ENCODE data around the gene ST3GAL5.

ST3GAL5 gene

GRCh38 chr2:85790032-85790431 is 98.8 kb downstream of the ST3GAL5 start:
- no peak for DNase-seq (ENCODE audit: low read depth in 2 of 2)

- no peak for DNase-seq (ENCODE audit: low read depth in 2 of 2)
Measured at GRCh38 chr2:85789271-85789670, 99.5 kb downstream of the ST3GAL5 start.

DNA sequence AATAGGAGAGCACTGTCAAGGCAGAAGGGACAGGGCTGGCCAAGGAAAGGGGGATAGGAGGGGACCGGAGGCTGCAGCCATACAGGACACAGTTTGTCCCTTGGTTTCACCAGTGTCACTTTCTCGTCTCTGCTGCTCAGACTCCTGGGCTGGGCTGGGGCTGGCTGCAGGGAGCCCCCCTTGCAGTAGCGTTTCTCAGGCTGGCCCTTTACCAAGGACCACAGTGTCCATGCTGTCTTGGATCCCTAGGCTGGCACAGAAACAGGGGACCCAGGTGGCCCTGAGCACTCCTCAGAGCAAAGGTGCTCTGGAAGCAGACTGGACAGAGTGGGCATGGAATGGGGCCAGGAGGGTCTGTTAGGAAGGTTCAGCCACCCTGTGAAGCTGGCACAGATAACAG is 100.2 kb downstream of the ST3GAL5 start:
- no peak for DNase-seq (ENCODE audit: low read depth in 2 of 2)

GRCh38 chr2:85787981-85788340 is 100.8 kb downstream of the ST3GAL5 start:
- DNase-seq (ENCODE audit: low read depth in 2 of 2): no peak

- no peak for DNase-seq (ENCODE audit: low read depth in 2 of 2)
Measured at GRCh38 chr2:85787282-85787980, 101.4 kb downstream of the ST3GAL5 start.

All from stimulated activated CD4-positive, alpha-beta T cell treated with anti-CD3 and anti-CD28 coated beads, Interleukin-12 subunit alpha, Interleukin-12 subunit beta, amount 100 ng/mL, for 24 hours (primary cell).